ENCODE results near the gene MTR. TPM values are rescaled to one million over a fixed set of nuclear protein-coding genes. Genes with fewer than 3 reads are reported as not detected.

Gene MTR
- total RNA-seq, 1 experiment from 2014 or later, result 27.5 TPM

- H3K27ac Mint-ChIP-seq, result no peak overlapping the region
- H3K4me1 Mint-ChIP-seq, result peaks cover 4% of the 10 kb centered on the region; the same call in 1 of the 2 replicates
- ATAC-seq, result no peak
- ChIA-PET CTCF (interaction anchor here (0.5 kb wide), 1 partner anchor 147 kb away, joined by 5 read pairs; no protein-coding TSS in a partner anchor), POLR2A (interaction anchor here (0.7 kb wide), 1 partner anchor 12 kb away, joined by 3 read pairs; no protein-coding TSS in a partner anchor)
- peaks cover 23% of the 10 kb centered on the region for H3K36me3 Mint-ChIP-seq
- TF ChIP-seq HMGA2 (CRISPR knock-in tag; IDR thresholded peaks at IDR 0.05), result peak; percentile 97
- no peak for TF ChIP-seq TEAD4 (CRISPR knock-in tag; IDR thresholded peaks at IDR 0.05)
- no peak overlapping the region for H3K4me3 Mint-ChIP-seq
- DNase-seq (ENCODE audit: low spot score), result no peak
- no peaks in the 10 kb centered on the region for H3K9me3 Mint-ChIP-seq
- H3K27me3 Mint-ChIP-seq (ENCODE audit: low read depth), result no peaks in the 10 kb centered on the region
These were observed 55.2 kb downstream of the MTR start for GRCh38 chr1:236850077-236850979.

GRCh38 chr1:236851871-236852270 is 56.8 kb downstream of the MTR start:
- ChIA-PET POLR2A (no interaction called here), CTCF (no interaction called here)
- no peak overlapping the region for H3K27ac Mint-ChIP-seq
- no peaks in the 10 kb centered on the region for H3K27me3 Mint-ChIP-seq (ENCODE audit: low read depth)
- H3K36me3 Mint-ChIP-seq, result peaks cover 30% of the 10 kb centered on the region
- no peak for ATAC-seq
- TF ChIP-seq E2F4 (CRISPR knock-in tag; IDR thresholded peaks at IDR 0.05; ENCODE audit: borderline replicate concordance, low read depth), result no peak
- no peak for TF ChIP-seq E2F5 (CRISPR knock-in tag; IDR thresholded peaks at IDR 0.05)
- no peak for TF ChIP-seq E2F1 (CRISPR knock-in tag; IDR thresholded peaks at IDR 0.05)
- TF ChIP-seq ZSCAN18 (CRISPR knock-in tag; IDR thresholded peaks at IDR 0.05), result no peak
- no peak for TF ChIP-seq CREB1 (CRISPR knock-in tag; IDR thresholded peaks at IDR 0.05)
- no peak for TF ChIP-seq ETV6 (CRISPR knock-in tag; IDR thresholded peaks at IDR 0.05)
- no peak for TF ChIP-seq ZNF423 (CRISPR knock-in tag; IDR thresholded peaks at IDR 0.05)
- no peak for TF ChIP-seq ATF3 (CRISPR knock-in tag; conservative IDR thresholded peaks at IDR 0.05)
- TF ChIP-seq NR3C1 (CRISPR knock-in tag; conservative IDR thresholded peaks at IDR 0.05; ENCODE audit: low read depth), result no peak
- no peak for TF ChIP-seq GTF2I (CRISPR knock-in tag; conservative IDR thresholded peaks at IDR 0.05)
- TF ChIP-seq MYBL2 (CRISPR knock-in tag; IDR thresholded peaks at IDR 0.05), result no peak
- TF ChIP-seq RORB (CRISPR knock-in tag; IDR thresholded peaks at IDR 0.05), result no peak
- no peak for TF ChIP-seq ARID4B (CRISPR knock-in tag; IDR thresholded peaks at IDR 0.05; ENCODE audit: borderline replicate concordance)
- no peak for TF ChIP-seq KAT7 (CRISPR knock-in tag; IDR thresholded peaks at IDR 0.05; ENCODE audit: borderline replicate concordance)
- no peak for TF ChIP-seq ZNF121 (CRISPR knock-in tag; IDR thresholded peaks at IDR 0.05)
- no peak for TF ChIP-seq FOXJ3 (CRISPR knock-in tag; IDR thresholded peaks at IDR 0.05; ENCODE audit: borderline replicate concordance)
- TF ChIP-seq TCF7 (CRISPR knock-in tag; IDR thresholded peaks at IDR 0.05; ENCODE audit: low read depth), result no peak
- TF ChIP-seq JAZF1 (CRISPR knock-in tag; IDR thresholded peaks at IDR 0.05), result no peak
- no peak for TF ChIP-seq OVOL2 (CRISPR knock-in tag; IDR thresholded peaks at IDR 0.05; ENCODE audit: borderline replicate concordance)
- TF ChIP-seq TEAD1 (CRISPR knock-in tag; IDR thresholded peaks at IDR 0.05), result no peak
- H3K4me1 Mint-ChIP-seq, result peaks cover 4% of the 10 kb centered on the region; the same call in 1 of the 2 replicates
- H3K4me3 Mint-ChIP-seq, result no peak overlapping the region
- no peaks in the 10 kb centered on the region for H3K9me3 Mint-ChIP-seq
- DNase-seq (ENCODE audit: low spot score), result no peak

Data from WTC11 (cell line).